ENCODE results near the gene SARM1. TPM values are rescaled to one million over a fixed set of nuclear protein-coding genes. Genes with fewer than 3 reads are reported as not detected.

SARM1 gene
- total and polyA plus RNA-seq, 2 of the 13 experiments (the other 11 are each of a cell fraction or from before 2014, with no cell fraction given), result 0.73 to 0.86 TPM

GRCh38 chr17:28333083-28333746 is 38.3 kb upstream of the SARM1 start:
- no peak for TF ChIP-seq AGO2 (optimal IDR thresholded peaks at IDR 0.05; ENCODE audit: low read depth, low read length)
- no peak for TF ChIP-seq SNAI1 (CRISPR knock-in tag; IDR thresholded peaks at IDR 0.05; ENCODE audit: borderline replicate concordance)
- TF ChIP-seq ZNF777 (CRISPR knock-in tag; IDR thresholded peaks at IDR 0.05), result no peak
- no peak for TF ChIP-seq HOXA5 (CRISPR knock-in tag; IDR thresholded peaks at IDR 0.05)
- no peak for TF ChIP-seq KLF15 (CRISPR knock-in tag; IDR thresholded peaks at IDR 0.05; ENCODE audit: borderline replicate concordance)
- no peak for TF ChIP-seq EZH2 (conservative IDR thresholded peaks at IDR 0.05; ENCODE audit: low read depth, low read length)
- TF ChIP-seq, protein P1, sequence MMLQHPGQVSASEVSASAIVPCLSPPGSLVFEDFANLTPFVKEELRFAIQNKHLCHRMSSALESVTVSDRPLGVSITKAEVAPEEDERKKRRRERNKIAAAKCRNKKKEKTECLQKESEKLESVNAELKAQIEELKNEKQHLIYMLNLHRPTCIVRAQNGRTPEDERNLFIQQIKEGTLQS (CRISPR knock-in tag; IDR thresholded peaks at IDR 0.05), result no peak
- TF ChIP-seq POLR2A (IDR thresholded peaks at IDR 0.05; ENCODE audit: insufficient read depth in 1 of 2, low read depth in 2 of 2, low read length in 2 of 2), result no peak
- TF ChIP-seq ZNF646 (CRISPR knock-in tag; IDR thresholded peaks at IDR 0.05), result no peak
- no peak for TF ChIP-seq ZNF670 (CRISPR knock-in tag; IDR thresholded peaks at IDR 0.05; ENCODE audit: borderline replicate concordance)
- TF ChIP-seq EP300 (IDR thresholded peaks at IDR 0.05; ENCODE audit: low read depth in 2 of 2, low read length in 2 of 2), result no peak
- no peak for TF ChIP-seq EP300 (CRISPR knock-in tag; IDR thresholded peaks at IDR 0.05; ENCODE audit: borderline replicate concordance)
- no peak for TF ChIP-seq MIER2 (CRISPR knock-in tag; IDR thresholded peaks at IDR 0.05)
- no peak overlapping the region for H3K27ac ChIP-seq (ENCODE audit: extremely low read length, insufficient read depth, low read length)
- ChIA-PET CTCF (ENCODE audit: low intra/inter-chr PET ratio, low total read pairs) (no interaction called here), POLR2A (interaction anchor here (1.4 to 1.6 kb wide), 2 partner anchors 12 to 24 kb away, joined by 3 to 6 read pairs; partner anchors contain the start of gene POLDIP2)
- peaks cover 50% of the 10 kb centered on the region for H3K79me2 ChIP-seq (ENCODE audit: insufficient read depth, low read length)
- intact Hi-C loops (cut with micrococcal nuclease; ENCODE audit: unreplicated experiment), result no loop called here
- no CpG with 5 or more reads among the region's 1 CpG for WGBS (ENCODE audit: low lambda C conversion rate)
- H3K36me3 ChIP-seq (replicated peaks in 1 of 2; ENCODE audit: control insufficient read depth in 1 of 2, insufficient read depth in 2 of 2, low read length in 2 of 2), result peaks cover 8 to 25% of the 10 kb centered on the region in 2 experiments
- H3K9ac ChIP-seq (ENCODE audit: insufficient read depth, low read depth, low read length), result no peak overlapping the region
- H3K9me3 ChIP-seq (ENCODE audit: low read length), result no peaks in the 10 kb centered on the region
- H3K4me3 ChIP-seq (replicated peaks in 1 of 3; ENCODE audit: insufficient read depth in 1 of 3, low read depth in 2 of 3, low read length in 3 of 3), result no peak overlapping the region
- FAIRE-seq (no peak), ATAC-seq (no peak), DNase-seq (ENCODE audit: low spot score) (no peak)
- in situ Hi-C loops (cut with HindIII; ENCODE audit: extremely low pct_ligation_motif_present, low pct_unique_long_range_greater_than_20kb), result no loop called here
- no peak overlapping the region for H2AFZ ChIP-seq (ENCODE audit: low read length)
- no peaks in the 10 kb centered on the region for H4K20me1 ChIP-seq (ENCODE audit: insufficient read depth, low read length)
- no peaks in the 10 kb centered on the region; a peak in 1 of 5 replicates for H3K27me3 ChIP-seq (ENCODE audit: control insufficient read depth in 1 of 2, insufficient read depth in 2 of 2, low read length in 2 of 2)
- BruUV-seq (replicated peaks), result no TSS peak
- peaks cover 55% of the 10 kb centered on the region for H3K4me1 ChIP-seq (ENCODE audit: insufficient read depth, low read length)
- H3K4me2 ChIP-seq (ENCODE audit: low read depth, low read length), result peak overlapping the region; percentile 96; the same call in 1 of the 2 replicates
